SK-N-SH (cell line): ENCODE data around the gene SH2D3A. TPM values are rescaled to one million over a fixed set of nuclear protein-coding genes. Genes with fewer than 3 reads are reported as not detected.

ENCODE experiments used
- CTCF ChIA-PET: fragments of 300-600, 350-600 bp; formaldehyde crosslinking; extraction: SDS; loops from one replicate; lab custom pipeline; 2021; lab: Yijun Ruan, JAX
- POLR2A ChIA-PET: fragments of 350-600 bp; sonication (Branson Sonifier 250); formaldehyde crosslinking; extraction: SDS; loops from one replicate; lab custom pipeline; 2020; ENCODE audit warnings: antibody characterized with exemption, inconsistent platforms; lab: Yijun Ruan, JAX
- DNase-seq: peaks from one replicate; pipeline ENCODE4 v3.0.0; 2012
- H2AFZ ChIP-seq: fragments of 200-600 bp; sonication (generic); 2 replicates; pipeline ENCODE4 v1.8.1; 2016; ENCODE audit warnings: antibody characterized with exemption, mild to moderate bottlenecking, low read depth
- H3F3A ChIP-seq: fragments of 200-600 bp; sonication (generic); replicated peaks from 2 replicates; pipeline ENCODE3; 2016; ENCODE audit warnings: antibody characterized with exemption, mild to moderate bottlenecking; ENCODE audit not compliant: insufficient read depth
- H3K27ac ChIP-seq, 2 experiments: fragments of 200-500 bp in 1 of 2; fragments of 200-600 bp in 1 of 2; sonication (Bioruptor generic) in 1 of 2; sonication (generic), shearing (Covaris generic) in 1 of 2; 2 replicates each; pipeline versions ENCODE4 v1.5.1 to v1.6.1; 2014 to 2016; ENCODE audit warnings: low read depth in 2 of 2, inconsistent platforms in 1 of 2, low read length in 1 of 2, mild to moderate bottlenecking in 1 of 2, mixed read lengths in 1 of 2
- H3K27me3 ChIP-seq: fragments of 200-600 bp; sonication (generic), shearing (Covaris generic); 2 replicates; pipeline ENCODE4 v1.6.1; 2016; ENCODE audit warnings: mixed run types; ENCODE audit not compliant: insufficient read depth
- H3K36me3 ChIP-seq, 2 experiments: fragments of 200-500 bp in 1 of 2; fragments of 200-600 bp in 1 of 2; sonication (Bioruptor generic) in 1 of 2; sonication (generic) in 1 of 2; replicated peaks in 1 of 2; 2 replicates each; pipeline versions ENCODE3 to v1.5.1; 2014 to 2016; ENCODE audit warnings: low read length in 1 of 2, mild to moderate bottlenecking in 1 of 2; ENCODE audit not compliant: insufficient read depth in 2 of 2, control insufficient read depth in 1 of 2
- H3K4me1 ChIP-seq, 2 experiments: fragments of 200-500 bp in 1 of 2; fragments of 200-600 bp in 1 of 2; sonication (Bioruptor generic) in 1 of 2; sonication (generic), shearing (Covaris generic) in 1 of 2; 2 replicates each; pipeline versions ENCODE4 v1.5.1 to v1.6.1; 2014 to 2016; ENCODE audit warnings: low read depth in 1 of 2, low read length in 1 of 2, mixed run types in 1 of 2; ENCODE audit not compliant: insufficient read depth in 2 of 2, control insufficient read depth in 1 of 2
- H3K4me2 ChIP-seq: fragments of 200-600 bp; sonication (generic), shearing (Covaris generic); 2 replicates; pipeline ENCODE4 v1.6.1; 2017; ENCODE audit warnings: mixed run types
- H3K4me3 ChIP-seq, 2 experiments: fragments of 200-500 bp in 1 of 2; fragments of 200-600 bp in 1 of 2; sonication (Bioruptor generic) in 1 of 2; sonication (generic), shearing (Covaris generic) in 1 of 2; 2 replicates each; pipeline versions ENCODE4 v1.5.1 to v1.8.1; 2014 to 2016; ENCODE audit warnings: low read depth in 2 of 2, inconsistent platforms in 1 of 2, low read length in 1 of 2, mild to moderate bottlenecking in 1 of 2, mixed read lengths in 1 of 2, moderate library complexity in 1 of 2
- H3K79me2 ChIP-seq: fragments of 200-600 bp; sonication (generic); 2 replicates; pipeline ENCODE4 v1.8.1; 2017; ENCODE audit warnings: mild to moderate bottlenecking; ENCODE audit not compliant: insufficient read depth
- H3K9ac ChIP-seq: fragments of 200-600 bp; sonication (generic); 2 replicates; pipeline ENCODE4 v1.6.1; 2017; ENCODE audit warnings: mixed run types
- H3K9me2 ChIP-seq: fragments of 200-600 bp; sonication (generic); 2 replicates; pipeline ENCODE4 v1.6.1; 2017; ENCODE audit warnings: mixed run types
- H3K9me3 ChIP-seq: fragments of 200-600 bp; sonication (generic); 2 replicates; pipeline ENCODE4 v1.6.1; 2017; ENCODE audit warnings: mixed run types, mild to moderate bottlenecking, moderate library complexity
- H4K20me1 ChIP-seq: fragments of 200-600 bp; sonication (generic); 2 replicates; pipeline ENCODE4 v1.6.1; 2017; ENCODE audit warnings: mild to moderate bottlenecking, mixed run types; ENCODE audit not compliant: insufficient read depth
- EZH2phosphoT487 ChIP-seq: fragments of 200-600 bp; sonication (generic); IDR thresholded peaks from 2 replicates; pipeline ENCODE4 v1.6.1; 2017; ENCODE audit warnings: low read depth, mixed run types, mild to moderate bottlenecking, antibody characterized with exemption, moderate library complexity, borderline replicate concordance
- FOXJ3 ChIP-seq: sonication (generic); formaldehyde crosslinking; IDR thresholded peaks from 2 replicates; pipeline ENCODE4 v1.5.1; 2020; ENCODE audit warnings: mild to moderate bottlenecking, missing genetic modification reagents
- FOXM1 ChIP-seq: IDR thresholded peaks from 2 replicates; pipeline ENCODE4 v1.4.0; 2012; ENCODE audit warnings: low read depth, mild to moderate bottlenecking
- JUND ChIP-seq: IDR thresholded peaks from 2 replicates; pipeline ENCODE4 v1.4.0; 2012
- POLR2AphosphoS5 ChIP-seq: IDR thresholded peaks from 2 replicates; pipeline ENCODE4 v1.6.1; 2012; ENCODE audit warnings: low read depth, low read length
- RFX5 ChIP-seq: IDR thresholded peaks from 2 replicates; pipeline ENCODE4 v1.6.1; 2012; ENCODE audit warnings: mild to moderate bottlenecking, improper control_type of control experiment, low read length
- SMC3 ChIP-seq: IDR thresholded peaks from 2 replicates; pipeline ENCODE4 v1.6.1; 2012; ENCODE audit warnings: low read depth, low read length, improper control_type of control experiment
- TCF12 ChIP-seq: IDR thresholded peaks from 2 replicates; pipeline ENCODE4 v1.4.0; 2012
- TEAD4 ChIP-seq: IDR thresholded peaks from 2 replicates; pipeline ENCODE4 v1.4.0; 2012; ENCODE audit warnings: mild to moderate bottlenecking, borderline replicate concordance; ENCODE audit not compliant: insufficient read depth
- WGBS: methylation state at CpG from one replicate; pipeline ENCODE4 v1.1.6; 2017; ENCODE audit warnings: low lambda C conversion rate; 5-methylcytosine and 5-hydroxymethylcytosine counted together
- polyA plus RNA-seq, 3 experiments: library from polyadenylated mRNA; depleted of rRNA; stranded (reverse); fragments of >200 nt; gene quantifications; 2 replicates each; pipeline ENCODE4 v1.2.3, GENCODE V29; 2012
- TF ChIP-seq, protein P1 (sequence below): IDR thresholded peaks from 2 replicates; pipeline ENCODE4 v1.4.0; 2012; ENCODE audit warnings: low read depth
- TF ChIP-seq, protein P2 (sequence below): IDR thresholded peaks from 2 replicates; pipeline ENCODE4 v1.4.0; 2012; ENCODE audit warnings: low read depth, borderline replicate concordance
- TF ChIP-seq, protein P3 (sequence below): fragments of 150-350 bp; IDR thresholded peaks from 2 replicates; pipeline ENCODE4 v1.6.1; 2017; ENCODE audit warnings: antibody characterized with exemption, low read length, low read depth, borderline replicate concordance
- TF ChIP-seq, protein P4 (sequence below): fragments of 150-350 bp; IDR thresholded peaks from 2 replicates; pipeline ENCODE4 v1.6.1; 2016; ENCODE audit warnings: mild to moderate bottlenecking, low read depth, low read length

Gene SH2D3A
- polyA plus RNA-seq, 1 of the 3 experiments (the other 2 are of a cell fraction) = 0.35 TPM

DNA sequence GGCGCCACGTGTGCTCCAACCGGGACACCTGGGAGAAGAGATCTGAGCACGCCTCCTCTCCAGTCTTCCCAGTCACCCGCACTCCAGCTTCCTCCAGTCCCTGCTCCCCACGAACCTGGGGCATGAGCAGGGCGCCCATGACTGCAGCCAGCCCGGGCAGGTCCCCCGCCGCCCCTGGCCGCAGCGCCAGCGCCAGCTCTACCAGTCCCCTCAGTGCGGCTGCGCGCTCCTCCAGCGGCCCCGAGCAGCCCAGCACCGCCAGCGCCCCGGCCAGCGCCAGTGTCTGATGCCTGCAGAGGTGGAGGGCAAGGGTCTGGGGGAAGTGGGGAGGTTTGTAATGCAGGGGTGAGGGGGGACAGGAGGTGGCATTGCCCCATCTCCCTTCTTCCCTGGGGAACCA lies 13.1 kb downstream of the SH2D3A start:
- no peak overlapping the region for H3K9ac ChIP-seq
- H3K4me1 ChIP-seq = no peaks in the 10 kb centered on the region; a peak in 1 of 4 replicates
- no peaks in the 10 kb centered on the region for H4K20me1 ChIP-seq
- ChIA-PET CTCF (interaction anchor here (0.7 to 1.7 kb wide), 2 partner anchors 16 to 109 kb away, joined by 3 to 4 read pairs; no protein-coding TSS in a partner anchor), POLR2A (no interaction called here)
- H3K4me2 ChIP-seq = no peak overlapping the region
- no peaks in the 10 kb centered on the region for H3K27me3 ChIP-seq
- peaks cover 10% of the 10 kb centered on the region in 2 experiments for H3K36me3 ChIP-seq
- H3F3A ChIP-seq = no peaks in the 10 kb centered on the region
- no peak overlapping the region for H3K27ac ChIP-seq
- no peaks in the 10 kb centered on the region for H3K79me2 ChIP-seq
- H2AFZ ChIP-seq = no peak overlapping the region
- H3K9me3 ChIP-seq = no peaks in the 10 kb centered on the region
- no peak overlapping the region for H3K4me3 ChIP-seq
- TF ChIP-seq TCF12 (no peak), FOXM1 (no peak), TEAD4 (no peak), FOXJ3 (CRISPR knock-in tag) (no peak), EZH2phosphoT487 (no peak), SMC3 (no peak), POLR2AphosphoS5 (no peak), RFX5 (no peak), JUND (no peak)
- TF ChIP-seq, protein P1, sequence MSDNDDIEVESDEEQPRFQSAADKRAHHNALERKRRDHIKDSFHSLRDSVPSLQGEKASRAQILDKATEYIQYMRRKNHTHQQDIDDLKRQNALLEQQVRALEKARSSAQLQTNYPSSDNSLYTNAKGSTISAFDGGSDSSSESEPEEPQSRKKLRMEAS = no peak
- TF ChIP-seq, protein P2, sequence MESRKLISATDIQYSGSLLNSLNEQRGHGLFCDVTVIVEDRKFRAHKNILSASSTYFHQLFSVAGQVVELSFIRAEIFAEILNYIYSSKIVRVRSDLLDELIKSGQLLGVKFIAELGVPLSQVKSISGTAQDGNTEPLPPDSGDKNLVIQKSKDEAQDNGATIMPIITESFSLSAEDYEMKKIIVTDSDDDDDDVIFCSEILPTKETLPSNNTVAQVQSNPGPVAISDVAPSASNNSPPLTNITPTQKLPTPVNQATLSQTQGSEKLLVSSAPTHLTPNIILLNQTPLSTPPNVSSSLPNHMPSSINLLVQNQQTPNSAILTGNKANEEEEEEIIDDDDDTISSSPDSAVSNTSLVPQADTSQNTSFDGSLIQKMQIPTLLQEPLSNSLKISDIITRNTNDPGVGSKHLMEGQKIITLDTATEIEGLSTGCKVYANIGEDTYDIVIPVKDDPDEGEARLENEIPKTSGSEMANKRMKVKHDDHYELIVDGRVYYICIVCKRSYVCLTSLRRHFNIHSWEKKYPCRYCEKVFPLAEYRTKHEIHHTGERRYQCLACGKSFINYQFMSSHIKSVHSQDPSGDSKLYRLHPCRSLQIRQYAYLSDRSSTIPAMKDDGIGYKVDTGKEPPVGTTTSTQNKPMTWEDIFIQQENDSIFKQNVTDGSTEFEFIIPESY = no peak
- TF ChIP-seq, protein P3, sequence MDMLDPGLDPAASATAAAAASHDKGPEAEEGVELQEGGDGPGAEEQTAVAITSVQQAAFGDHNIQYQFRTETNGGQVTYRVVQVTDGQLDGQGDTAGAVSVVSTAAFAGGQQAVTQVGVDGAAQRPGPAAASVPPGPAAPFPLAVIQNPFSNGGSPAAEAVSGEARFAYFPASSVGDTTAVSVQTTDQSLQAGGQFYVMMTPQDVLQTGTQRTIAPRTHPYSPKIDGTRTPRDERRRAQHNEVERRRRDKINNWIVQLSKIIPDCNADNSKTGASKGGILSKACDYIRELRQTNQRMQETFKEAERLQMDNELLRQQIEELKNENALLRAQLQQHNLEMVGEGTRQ = no peak
- TF ChIP-seq, protein P4, sequence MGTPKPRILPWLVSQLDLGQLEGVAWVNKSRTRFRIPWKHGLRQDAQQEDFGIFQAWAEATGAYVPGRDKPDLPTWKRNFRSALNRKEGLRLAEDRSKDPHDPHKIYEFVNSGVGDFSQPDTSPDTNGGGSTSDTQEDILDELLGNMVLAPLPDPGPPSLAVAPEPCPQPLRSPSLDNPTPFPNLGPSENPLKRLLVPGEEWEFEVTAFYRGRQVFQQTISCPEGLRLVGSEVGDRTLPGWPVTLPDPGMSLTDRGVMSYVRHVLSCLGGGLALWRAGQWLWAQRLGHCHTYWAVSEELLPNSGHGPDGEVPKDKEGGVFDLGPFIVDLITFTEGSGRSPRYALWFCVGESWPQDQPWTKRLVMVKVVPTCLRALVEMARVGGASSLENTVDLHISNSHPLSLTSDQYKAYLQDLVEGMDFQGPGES = no peak
- H3K9me2 ChIP-seq = no peaks in the 10 kb centered on the region
- WGBS = 92% methylated on average over 11 of the region's 22 CpGs
- no peak for DNase-seq
